Mucosa of rectum (tissue), 2 donors: ENCODE results near the gene STAT4.
A peak's percentile ranks its signal among the peaks of the same experiment; 100 is the strongest.

Experiments
- H3K27ac ChIP-seq, 2 donors: one replicate each; pipeline ENCODE4 v1.7.0; 2013; ENCODE audit warnings: inconsistent platforms in 2 of 2, low read depth in 2 of 2, low read length in 2 of 2
- H3K27me3 ChIP-seq, 2 donors: one replicate each; pipeline ENCODE4 v1.7.0; 2013; ENCODE audit warnings: low read length in 2 of 2; ENCODE audit not compliant: control insufficient read depth in 2 of 2, insufficient read depth in 2 of 2
- H3K36me3 ChIP-seq, 2 donors: one replicate each; pipeline ENCODE4 v1.7.0; 2013; ENCODE audit warnings: low read length in 2 of 2; ENCODE audit not compliant: control insufficient read depth in 2 of 2, insufficient read depth in 2 of 2
- H3K4me1 ChIP-seq, 2 donors: one replicate each; pipeline ENCODE4 v1.7.0; 2013; ENCODE audit warnings: low read length in 2 of 2, mild to moderate bottlenecking in 1 of 2; ENCODE audit not compliant: control insufficient read depth in 2 of 2, insufficient read depth in 2 of 2
- H3K4me3 ChIP-seq, 2 donors: one replicate each; pipeline ENCODE4 v1.7.0; 2013; ENCODE audit warnings: low read length in 2 of 2
- H3K9ac ChIP-seq, 2 donors: one replicate each; pipeline ENCODE4 v1.7.0; 2013; ENCODE audit warnings: low read length in 2 of 2, low read depth in 1 of 2, mild to moderate bottlenecking in 1 of 2
- H3K9me3 ChIP-seq, 2 donors: one replicate each; pipeline ENCODE4 v1.7.0; 2013; ENCODE audit warnings: low read length in 2 of 2; ENCODE audit not compliant: control insufficient read depth in 2 of 2
- donor health status: healthy.
- donor health status: Normal muscosa, but diverticular disease.

The STAT4 gene

GRCh38 chr2:190979906-190980629 lies 170.7 kb downstream of the STAT4 start:
- Histone ChIP-seq H3K9ac (no peak overlapping the region), H3K9me3 (no peaks in the 10 kb centered on the region), H3K4me3 (no peak overlapping the region), H3K4me1 (no peaks in the 10 kb centered on the region), H3K36me3 (peaks cover 90 to 91% of the 10 kb centered on the region in 2 donors), H3K27ac (peak overlapping the region in 1 of 2 donors; percentile 12), H3K27me3 (no peaks in the 10 kb centered on the region)
